Measurements from ENCODE around the gene DYNC1H1. TPM values are rescaled to one million over a fixed set of nuclear protein-coding genes. Genes with fewer than 3 reads are reported as not detected.

DYNC1H1 gene
- total and polyA plus RNA-seq, 2 of the 13 experiments (the other 11 are each of a cell fraction or from before 2014, with no cell fraction given) = 74.4 to 239 TPM

- TF ChIP-seq ZNF20 (CRISPR knock-in tag; IDR thresholded peaks at IDR 0.05) = no peak
- TF ChIP-seq FOXP4 (CRISPR knock-in tag; IDR thresholded peaks at IDR 0.05) = no peak
- peak; percentile 24; the same call in 1 of the 2 replicates for TF ChIP-seq DNMT1 (CRISPR knock-in tag; IDR thresholded peaks at IDR 0.05)
- peak; percentile 96; the same call in 1 of the 2 replicates for TF ChIP-seq SRY (CRISPR knock-in tag; IDR thresholded peaks at IDR 0.05)
- TF ChIP-seq CREB1 (IDR thresholded peaks at IDR 0.05) = peak; percentile 58; the same call in 1 of the 2 replicates
- TF ChIP-seq CREB1 (CRISPR knock-in tag; IDR thresholded peaks at IDR 0.05) = no peak
- no peak for TF ChIP-seq ELF3 (CRISPR knock-in tag; IDR thresholded peaks at IDR 0.05)
- TF ChIP-seq TCF7L2 (IDR thresholded peaks at IDR 0.05; ENCODE audit: low read depth, low read length) = no peak
- TF ChIP-seq REXO4 (CRISPR knock-in tag; IDR thresholded peaks at IDR 0.05; ENCODE audit: borderline replicate concordance) = 0 out of 2 replicates have a peak, but pooled peaks have one; percentile 44
- peak; percentile 85 for TF ChIP-seq MXD3 (CRISPR knock-in tag; IDR thresholded peaks at IDR 0.05)
- peak; percentile 27; the same call in 1 of the 2 replicates for TF ChIP-seq HOXA3 (CRISPR knock-in tag; IDR thresholded peaks at IDR 0.05)
- TF ChIP-seq MATR3 (CRISPR knock-in tag; IDR thresholded peaks at IDR 0.05) = no peak
- TF ChIP-seq ZNF572 (CRISPR knock-in tag; IDR thresholded peaks at IDR 0.05) = no peak
- 0 out of 2 replicates have a peak, but pooled peaks have one; percentile 39 for TF ChIP-seq ZNF784 (CRISPR knock-in tag; IDR thresholded peaks at IDR 0.05; ENCODE audit: borderline replicate concordance)
- TF ChIP-seq HNRNPLL (IDR thresholded peaks at IDR 0.05; ENCODE audit: low read depth, low read length, poor library complexity, severe bottlenecking) = peak; percentile 82
- TF ChIP-seq ZNF441 (CRISPR knock-in tag; IDR thresholded peaks at IDR 0.05; ENCODE audit: borderline replicate concordance) = peak; percentile 90
- TF ChIP-seq HOXD1 (CRISPR knock-in tag; IDR thresholded peaks at IDR 0.05) = no peak
- TF ChIP-seq MAX (IDR thresholded peaks at IDR 0.05) = peak; percentile 68; the same call in 1 of the 2 replicates
- no peak for TF ChIP-seq ZMYM4 (CRISPR knock-in tag; IDR thresholded peaks at IDR 0.05)
- TF ChIP-seq IRX3 (CRISPR knock-in tag; IDR thresholded peaks at IDR 0.05; ENCODE audit: borderline replicate concordance, low read depth) = peak; percentile 45; the same call in 1 of the 2 replicates
- peak; percentile 18; the same call in 1 of the 2 replicates for TF ChIP-seq SP5 (CRISPR knock-in tag; IDR thresholded peaks at IDR 0.05; ENCODE audit: borderline replicate concordance, low read depth)
- peak; percentile 85 for TF ChIP-seq NFKB2 (CRISPR knock-in tag; IDR thresholded peaks at IDR 0.05; ENCODE audit: borderline replicate concordance)
- TF ChIP-seq THAP11 (CRISPR knock-in tag; IDR thresholded peaks at IDR 0.05) = peak; percentile 97
- no peak for TF ChIP-seq ZNF652 (CRISPR knock-in tag; IDR thresholded peaks at IDR 0.05; ENCODE audit: borderline replicate concordance, low read depth)
- peak; percentile 83 for TF ChIP-seq GABPB1 (CRISPR knock-in tag; IDR thresholded peaks at IDR 0.05)
- no peak for TF ChIP-seq PHF5A (CRISPR knock-in tag; IDR thresholded peaks at IDR 0.05; ENCODE audit: low read depth, unreplicated experiment)
- peak; percentile 90 for TF ChIP-seq ZNF143 (CRISPR knock-in tag; IDR thresholded peaks at IDR 0.05)
- TF ChIP-seq ZSCAN29 (CRISPR knock-in tag; conservative IDR thresholded peaks at IDR 0.05) = no peak
- TF ChIP-seq ZNF354B (CRISPR knock-in tag; IDR thresholded peaks at IDR 0.05) = no peak
Observed at GRCh38 chr14:101964297-101965180, at the start of gene DYNC1H1 (continued).
